ENCODE results near the gene CTR9. TPM values are rescaled to one million over a fixed set of nuclear protein-coding genes. Genes with fewer than 3 reads are reported as not detected.
"Not testable (repeated sequence)": the region's sequence is repeated elsewhere in the genome, so short reads cannot be mapped to it uniquely, and the experiment has no call there.

Gene CTR9
- total RNA-seq, 2 donors from 2014 or later, result 33.9 to 37.4 TPM

DNA sequence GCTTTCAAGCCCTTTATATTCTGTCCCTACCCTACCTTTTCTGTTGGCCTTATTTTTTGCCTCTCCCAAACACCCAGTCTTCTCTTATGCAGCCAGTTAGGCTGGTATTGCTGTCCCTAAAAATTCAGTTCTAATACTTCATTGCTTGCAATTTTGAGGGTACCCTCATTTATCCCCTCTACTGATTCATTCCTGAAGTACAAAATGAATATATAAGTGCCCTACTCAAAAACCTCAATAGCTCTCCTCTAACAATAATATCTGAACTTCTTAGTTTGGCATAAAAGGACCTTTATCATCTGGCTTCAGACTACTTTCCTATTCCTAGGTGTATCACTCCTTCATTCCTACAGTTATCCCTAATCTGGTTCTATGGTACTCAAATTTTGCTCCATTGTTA, 62.9 kb downstream of the CTR9 start:
- TF ChIP-seq, protein P1, sequence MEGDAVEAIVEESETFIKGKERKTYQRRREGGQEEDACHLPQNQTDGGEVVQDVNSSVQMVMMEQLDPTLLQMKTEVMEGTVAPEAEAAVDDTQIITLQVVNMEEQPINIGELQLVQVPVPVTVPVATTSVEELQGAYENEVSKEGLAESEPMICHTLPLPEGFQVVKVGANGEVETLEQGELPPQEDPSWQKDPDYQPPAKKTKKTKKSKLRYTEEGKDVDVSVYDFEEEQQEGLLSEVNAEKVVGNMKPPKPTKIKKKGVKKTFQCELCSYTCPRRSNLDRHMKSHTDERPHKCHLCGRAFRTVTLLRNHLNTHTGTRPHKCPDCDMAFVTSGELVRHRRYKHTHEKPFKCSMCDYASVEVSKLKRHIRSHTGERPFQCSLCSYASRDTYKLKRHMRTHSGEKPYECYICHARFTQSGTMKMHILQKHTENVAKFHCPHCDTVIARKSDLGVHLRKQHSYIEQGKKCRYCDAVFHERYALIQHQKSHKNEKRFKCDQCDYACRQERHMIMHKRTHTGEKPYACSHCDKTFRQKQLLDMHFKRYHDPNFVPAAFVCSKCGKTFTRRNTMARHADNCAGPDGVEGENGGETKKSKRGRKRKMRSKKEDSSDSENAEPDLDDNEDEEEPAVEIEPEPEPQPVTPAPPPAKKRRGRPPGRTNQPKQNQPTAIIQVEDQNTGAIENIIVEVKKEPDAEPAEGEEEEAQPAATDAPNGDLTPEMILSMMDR (IDR thresholded peaks at IDR 0.05), result no peak
- DNase-seq, result no peak
- H3K9me3 ChIP-seq, result no peaks in the 10 kb centered on the region
- no peak overlapping the region for H3K27ac ChIP-seq
- H3K4me3 ChIP-seq, result no peak overlapping the region
- H3K36me3 ChIP-seq, result no peaks in the 10 kb centered on the region
- H3K9ac ChIP-seq (ENCODE audit: low read depth in 2 of 2, low read length in 2 of 2), result no peak overlapping the region
- peaks cover 4% of the 10 kb centered on the region for H3K4me1 ChIP-seq
- intact Hi-C loops (cut with DNase I), result loop anchor here (5.0 kb wide), 1 partner anchor 33 kb away; no protein-coding TSS in a partner anchor
- no peaks in the 10 kb centered on the region for H3K27me3 ChIP-seq

DNA sequence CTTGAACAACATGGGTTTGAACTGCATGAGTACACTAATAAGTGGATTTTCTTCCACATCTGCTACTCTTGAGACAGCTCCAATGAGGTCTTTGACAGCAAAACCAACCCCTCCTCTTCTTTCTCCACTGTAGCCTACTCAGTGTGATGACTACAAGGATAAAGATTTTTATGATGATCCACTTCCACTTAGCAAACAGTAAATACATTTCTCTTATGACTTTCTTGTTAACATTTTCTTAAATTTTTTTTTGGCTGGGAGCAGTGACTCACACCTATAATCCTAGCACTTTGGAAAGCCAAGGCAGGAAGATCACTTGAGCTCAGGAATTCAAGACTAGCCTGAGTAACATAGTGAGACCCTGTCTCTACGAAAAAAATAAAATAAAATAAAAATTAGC, 67.5 kb downstream of the CTR9 start:
- DNase-seq, result no peak
- TF ChIP-seq, protein P1 (IDR thresholded peaks at IDR 0.05), result no peak
- Histone ChIP-seq H3K9me3 (no peaks in the 10 kb centered on the region), H3K4me1 (no peaks in the 10 kb centered on the region), H3K27ac (no peak overlapping the region), H3K4me3 (no peak overlapping the region), H3K27me3 (no peaks in the 10 kb centered on the region), H3K36me3 (no peaks in the 10 kb centered on the region), H3K9ac (ENCODE audit: low read depth in 2 of 2, low read length in 2 of 2) (no peak overlapping the region)
- intact Hi-C loops (cut with DNase I), result no loop called here

DNA sequence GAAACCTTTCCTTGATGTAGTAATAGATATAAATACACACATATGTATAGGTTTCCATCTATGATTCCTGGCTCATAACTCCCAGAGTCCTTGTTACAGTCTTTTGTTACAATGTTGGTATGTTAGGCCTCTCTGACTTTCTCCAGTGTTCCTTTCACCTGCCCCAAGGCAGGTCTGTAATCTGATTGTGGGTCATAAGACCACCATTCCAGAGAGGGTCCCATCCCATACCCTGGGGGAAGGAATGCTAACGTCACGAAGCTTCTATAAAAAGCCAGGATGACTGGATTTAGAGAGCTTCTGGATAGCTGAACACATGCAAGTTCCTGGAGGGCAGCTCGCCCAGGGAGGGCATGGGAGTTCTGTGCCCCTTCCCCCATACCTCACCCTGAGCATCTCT, 71.4 kb downstream of the CTR9 start:
- DNase-seq; H3K4me1 ChIP-seq; H3K4me3 ChIP-seq; H3K36me3 ChIP-seq; H3K9me3 ChIP-seq; H3K27me3 ChIP-seq; H3K27ac ChIP-seq; H3K9ac ChIP-seq (ENCODE audit: low read depth in 2 of 2, low read length in 2 of 2); intact Hi-C loops (cut with DNase I): not testable (repeated sequence)

DNA sequence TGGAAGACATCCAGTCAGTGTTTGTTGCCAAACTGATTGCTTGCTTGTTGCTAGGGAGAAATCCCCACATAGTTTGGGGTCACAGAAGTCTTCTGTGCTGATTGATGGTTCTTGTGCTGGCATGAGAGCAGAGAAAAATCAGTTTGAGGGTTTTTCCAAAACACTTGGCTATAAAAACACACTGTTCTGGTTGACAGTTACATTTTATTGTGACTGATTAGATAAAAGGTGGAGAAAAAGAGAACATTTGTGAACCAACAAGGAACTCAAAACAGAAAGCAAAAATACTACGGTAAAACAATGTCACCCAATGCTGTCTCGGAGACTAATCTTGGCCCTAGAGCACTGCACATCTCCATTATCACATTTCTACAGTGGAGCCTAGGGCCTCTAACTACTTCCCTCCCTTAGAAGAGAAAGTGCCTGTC, 72.1 kb downstream of the CTR9 start:
- H3K4me3 ChIP-seq, result no peak overlapping the region
- H3K27ac ChIP-seq, result no peak overlapping the region
- intact Hi-C loops (cut with DNase I), result no loop called here
- no peaks in the 10 kb centered on the region for H3K9me3 ChIP-seq
- no peak for DNase-seq
- no peaks in the 10 kb centered on the region for H3K4me1 ChIP-seq
- no peaks in the 10 kb centered on the region for H3K27me3 ChIP-seq
- no peak overlapping the region for H3K9ac ChIP-seq (ENCODE audit: low read depth in 2 of 2, low read length in 2 of 2)
- no peaks in the 10 kb centered on the region for H3K36me3 ChIP-seq
- TF ChIP-seq, protein P1 (IDR thresholded peaks at IDR 0.05), result no peak

DNA sequence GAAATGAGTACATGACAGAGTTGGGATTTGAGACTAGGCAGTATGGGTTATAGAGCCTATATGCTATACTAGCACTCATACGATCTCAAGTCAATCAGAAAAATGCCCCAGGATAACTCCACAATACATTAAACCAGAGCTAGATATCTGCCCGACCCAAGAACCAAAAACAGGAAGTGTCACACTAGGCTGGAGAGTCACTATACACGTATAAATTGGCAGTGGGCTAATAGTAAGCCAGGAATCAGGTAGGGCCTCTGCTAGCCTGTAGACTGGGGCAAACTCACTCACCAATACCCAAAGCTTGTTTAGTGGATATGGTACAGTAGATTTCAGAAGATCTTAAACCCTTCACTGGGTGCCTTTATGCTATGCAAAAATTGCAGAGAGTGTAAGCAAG, 73.8 kb downstream of the CTR9 start:
- no peaks in the 10 kb centered on the region for H3K27me3 ChIP-seq
- H3K9ac ChIP-seq (ENCODE audit: low read depth in 2 of 2, low read length in 2 of 2), result no peak overlapping the region
- no peak overlapping the region for H3K27ac ChIP-seq
- no peaks in the 10 kb centered on the region for H3K9me3 ChIP-seq
- intact Hi-C loops (cut with DNase I), result no loop called here
- H3K4me1 ChIP-seq, result no peaks in the 10 kb centered on the region
- no peak for DNase-seq
- TF ChIP-seq, protein P1 (IDR thresholded peaks at IDR 0.05), result no peak
- H3K4me3 ChIP-seq, result no peak overlapping the region
- no peaks in the 10 kb centered on the region for H3K36me3 ChIP-seq

DNA sequence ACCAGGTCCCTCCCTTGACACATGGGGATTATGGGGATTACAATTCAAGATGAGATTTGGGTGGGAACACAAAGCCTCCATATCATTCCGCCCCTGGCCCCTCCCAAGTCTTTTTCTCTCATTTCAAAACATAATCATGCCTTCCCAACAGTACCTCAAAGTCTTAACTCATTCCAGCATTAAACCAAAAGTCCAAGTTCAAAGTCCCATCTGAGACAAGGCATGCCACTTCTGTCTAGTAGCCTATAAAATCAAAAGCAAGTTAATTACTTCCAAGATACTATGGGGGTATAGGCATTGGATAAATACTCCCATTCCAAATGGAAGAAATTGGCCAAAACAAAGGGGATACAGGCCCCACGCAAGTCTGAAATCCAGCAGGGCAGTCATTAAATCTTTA, 77.4 kb downstream of the CTR9 start:
- no peak overlapping the region for H3K4me3 ChIP-seq
- no peaks in the 10 kb centered on the region for H3K4me1 ChIP-seq
- DNase-seq, result no peak
- H3K9ac ChIP-seq (ENCODE audit: low read depth in 2 of 2, low read length in 2 of 2), result no peak overlapping the region
- intact Hi-C loops (cut with DNase I), result no loop called here
- H3K27ac ChIP-seq, result no peak overlapping the region
- no peaks in the 10 kb centered on the region for H3K9me3 ChIP-seq
- no peaks in the 10 kb centered on the region for H3K36me3 ChIP-seq
- no peaks in the 10 kb centered on the region for H3K27me3 ChIP-seq
- TF ChIP-seq, protein P1 (IDR thresholded peaks at IDR 0.05), result no peak
